SK-N-SH treated with all-trans-retinoic acid at 6 μM for 48 hours (cell line): ENCODE measurements around the gene SREBF1.

Experiments
- SNAI2 ChIP-seq: fragments of 250-450 bp; sonication (Bioruptor Pico); IDR thresholded peaks from 2 replicates; pipeline ENCODE4 v1.5.0; 2020; ENCODE audit warnings: mild to moderate bottlenecking, moderate library complexity
- ZNF70 ChIP-seq: fragments of 450-650 bp; formaldehyde crosslinking; IDR thresholded peaks from 2 replicates; pipeline ENCODE4 v1.5.0; 2020; ENCODE audit warnings: mild to moderate bottlenecking, moderate library complexity

DNA sequence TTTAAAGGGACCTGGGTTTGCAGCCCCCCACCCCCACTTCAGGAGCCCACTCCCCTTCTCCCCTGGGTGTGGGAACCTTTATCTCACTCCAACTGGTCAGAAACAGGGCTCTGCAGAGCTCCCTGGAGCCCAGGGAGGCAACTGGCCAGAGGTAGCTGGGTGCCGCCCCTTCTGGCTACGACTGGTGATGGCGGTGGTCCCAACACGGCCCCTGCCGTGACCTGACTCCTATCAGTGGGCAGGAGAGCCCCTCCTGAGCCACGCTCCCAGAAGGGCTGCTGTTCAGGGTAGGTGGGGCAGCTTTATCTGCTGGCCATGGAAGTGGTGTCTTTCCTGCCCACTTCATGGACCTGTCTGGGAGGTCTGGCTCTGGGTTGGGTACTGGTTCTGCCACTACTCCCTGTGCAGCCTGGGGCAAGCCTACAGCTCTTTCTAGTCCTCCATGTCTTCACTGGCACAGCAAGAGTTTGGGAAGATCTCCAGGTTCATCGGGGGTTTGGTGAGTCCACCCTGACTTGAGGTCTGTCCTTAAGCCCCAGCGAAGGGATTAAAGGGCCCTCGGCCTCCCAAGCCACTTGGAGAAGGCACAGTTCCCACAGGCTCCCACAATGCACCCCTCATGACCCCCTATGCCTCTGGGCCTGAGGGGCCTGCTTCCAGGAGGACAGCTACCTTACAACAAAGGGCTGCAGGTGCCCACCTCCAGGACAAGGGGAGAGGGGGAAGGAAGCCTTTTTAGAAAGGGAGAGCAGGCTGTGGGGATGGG is 5.5 kb upstream of the SREBF1 start:
- no peak for TF ChIP-seq ZNF70
- TF ChIP-seq SNAI2 = no peak
